GM19397 (cell line): ENCODE results near the gene ANXA7.
A peak's percentile ranks its signal among the peaks of the same experiment; 100 is the strongest.

ENCODE experiments used
- ATAC-seq: cut with Tn5 transposase; IDR thresholded peaks from one replicate; pipeline ENCODE4 v1.9.1; 2021; ENCODE audit warnings: mild to moderate bottlenecking, moderate library complexity; ENCODE audit not compliant: unreplicated experiment

ANXA7 gene

GRCh38 chr10:73413528-73414229 lies at the start of gene ANXA7:
Gene ANXA7, minus strand, starts transcription at chr10:73414058. Its CDS starts 13,202 bp downstream, at chr10:73400856.
- peak; percentile 90 for ATAC-seq

GRCh38 chr10:73460897-73461296 lies 47.0 kb upstream of the ANXA7 start:
- no peak for ATAC-seq

- ATAC-seq, result no peak
Observed at GRCh38 chr10:73459683-73460314, 45.9 kb upstream of the ANXA7 start.

GRCh38 chr10:73456187-73456890 lies 42.5 kb upstream of the ANXA7 start:
- ATAC-seq, result no peak

- ATAC-seq, result no peak
Observed at GRCh38 chr10:73449113-73449512, 35.3 kb upstream of the ANXA7 start.

- no peak for ATAC-seq
Observed at GRCh38 chr10:73448384-73448783, 34.5 kb upstream of the ANXA7 start.

GRCh38 chr10:73446926-73447325 lies 33.1 kb upstream of the ANXA7 start:
- ATAC-seq, result no peak

GRCh38 chr10:73444457-73444856 lies 30.6 kb upstream of the ANXA7 start:
- ATAC-seq, result no peak

- no peak for ATAC-seq
Observed at GRCh38 chr10:73439605-73440312, 25.9 kb upstream of the ANXA7 start.

- no peak for ATAC-seq
Observed at GRCh38 chr10:73439055-73439454, 25.2 kb upstream of the ANXA7 start.

- no peak for ATAC-seq
Observed at GRCh38 chr10:73433538-73433867, 19.6 kb upstream of the ANXA7 start, which contains the start of gene MSS51. Gene MSS51, minus strand, starts transcription at chr10:73433561. Its CDS starts 5,277 bp downstream, at chr10:73428284.

- no peak for ATAC-seq
Observed at GRCh38 chr10:73432646-73433537, 19.0 kb upstream of the ANXA7 start.

- no peak for ATAC-seq
Observed at GRCh38 chr10:73426318-73426717, 12.5 kb upstream of the ANXA7 start.

GRCh38 chr10:73424478-73424877 lies 10.6 kb upstream of the ANXA7 start:
- no peak for ATAC-seq

GRCh38 chr10:73423309-73423708 lies 9.5 kb upstream of the ANXA7 start:
- ATAC-seq, result no peak

- ATAC-seq, result no peak
Observed at GRCh38 chr10:73416571-73416970, 2.7 kb upstream of the ANXA7 start.

- peak; percentile 25 for ATAC-seq
Observed at GRCh38 chr10:73414230-73414945, 530 bp upstream of the ANXA7 start.

GRCh38 chr10:73413108-73413527 lies 740 bp downstream of the ANXA7 start:
- peak; percentile 3 for ATAC-seq

GRCh38 chr10:73410897-73411296 lies 3.0 kb downstream of the ANXA7 start:
- ATAC-seq, result no peak
